Stimulated activated naive B cell treated with anti-CD40 and anti-IgM and Interleukin-4, amounts not matched to agents 10 μg/mL and 1 μg/mL and 100 μg/mL, for 72 hours (primary cell): ENCODE measurements around the gene ZNF880.
A peak's percentile ranks its signal among the peaks of the same experiment; 100 is the strongest.
"Not testable (repeated sequence)": the region's sequence is repeated elsewhere in the genome, so short reads cannot be mapped to it uniquely, and the experiment has no call there.

Experiments
- ATAC-seq, 2 donors: fragments of 150-1000 bp; cut with Tn5 transposase; replicated peaks; 2 replicates each; pipeline ENCODE4 v1.10.0; 2021; ENCODE audit warnings: moderate library complexity in 1 of 2
- DNase-seq: peaks from one replicate; pipeline ENCODE4 v3.0.0; 2021
- H3K27ac Mint-ChIP-seq: one replicate; pipeline ENCODE4 v1.8.0; 2022; ENCODE audit warnings: mild to moderate bottlenecking, mixed read lengths
- H3K27me3 Mint-ChIP-seq, 2 donors: one replicate each; pipeline ENCODE4 v1.8.0; 2022; ENCODE audit warnings: mixed read lengths in 2 of 2
- H3K36me3 Mint-ChIP-seq, 2 donors: one replicate each; pipeline ENCODE4 v1.8.0; 2022; ENCODE audit warnings: mixed read lengths in 2 of 2, mild to moderate bottlenecking in 1 of 2
- H3K4me1 Mint-ChIP-seq, 2 donors: one replicate each; pipeline ENCODE4 v1.8.0; 2022; ENCODE audit warnings: mixed read lengths in 2 of 2, mild to moderate bottlenecking in 1 of 2
- H3K4me3 Mint-ChIP-seq, 2 donors: one replicate each; pipeline ENCODE4 v1.8.0; 2022; ENCODE audit warnings: mild to moderate bottlenecking in 2 of 2, mixed read lengths in 2 of 2, moderate library complexity in 1 of 2
- H3K9me3 Mint-ChIP-seq, 2 donors: one replicate each; pipeline ENCODE4 v1.8.0; 2022; ENCODE audit warnings: mixed read lengths in 2 of 2, mild to moderate bottlenecking in 1 of 2

Gene ZNF880

DNA sequence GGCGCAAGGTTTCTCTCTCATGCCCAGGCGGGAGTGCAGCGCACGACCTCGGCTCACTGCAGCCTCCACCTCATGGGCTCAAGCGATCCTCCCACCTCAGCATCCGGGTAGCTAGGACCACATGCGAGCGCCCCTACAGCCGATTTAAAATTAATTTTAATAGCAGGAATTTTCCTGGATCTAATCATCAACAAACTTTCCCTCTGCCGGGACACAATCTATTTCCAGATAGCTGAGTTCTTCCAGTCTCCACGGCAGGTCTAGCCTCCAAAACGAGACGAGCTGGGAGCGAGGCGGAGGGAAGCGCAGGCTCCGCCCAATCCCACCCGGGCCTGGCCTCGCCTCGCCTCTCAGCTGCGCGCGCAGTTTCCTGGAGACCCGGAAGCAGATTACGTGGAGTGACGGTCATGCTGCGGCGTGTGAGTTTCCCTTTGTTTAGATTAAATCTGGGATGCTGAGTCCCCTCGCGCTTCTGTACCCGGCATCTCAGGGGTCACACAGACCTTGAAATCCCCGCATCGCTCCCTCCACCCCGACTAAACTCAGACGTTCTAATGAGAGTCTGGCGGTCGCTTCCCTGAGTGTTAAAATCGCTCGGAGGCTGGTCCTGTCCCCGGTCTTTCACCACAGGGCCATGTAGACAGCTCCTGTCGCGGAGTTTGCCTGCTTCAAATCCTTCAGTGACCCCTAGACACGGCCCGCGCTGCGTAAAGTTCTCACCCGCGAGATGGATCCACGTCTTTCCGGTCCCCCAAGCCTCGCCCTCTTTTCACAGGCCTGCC is at the start of gene ZNF880:
Gene ZNF880, plus strand, starts transcription at position 365 of the 782 bp plus-strand sequence. Its CDS starts 43 bp downstream, at position 408.
- Mint-ChIP-seq H3K27me3 (no peaks in the 10 kb centered on the region), H3K4me1 (peaks cover 6 to 19% of the 10 kb centered on the region in 2 donors), H3K27ac (peak within 1 kb of the TSS; percentile 100), H3K9me3 (peaks cover 19 to 23% of the 10 kb centered on the region in 2 donors), H3K4me3 (peak within 1 kb of the TSS; percentile 97), H3K36me3 (peaks cover 63 to 64% of the 10 kb centered on the region in 2 donors)
- DNase-seq (peak; percentile 89), ATAC-seq (peak; percentile 98)

DNA sequence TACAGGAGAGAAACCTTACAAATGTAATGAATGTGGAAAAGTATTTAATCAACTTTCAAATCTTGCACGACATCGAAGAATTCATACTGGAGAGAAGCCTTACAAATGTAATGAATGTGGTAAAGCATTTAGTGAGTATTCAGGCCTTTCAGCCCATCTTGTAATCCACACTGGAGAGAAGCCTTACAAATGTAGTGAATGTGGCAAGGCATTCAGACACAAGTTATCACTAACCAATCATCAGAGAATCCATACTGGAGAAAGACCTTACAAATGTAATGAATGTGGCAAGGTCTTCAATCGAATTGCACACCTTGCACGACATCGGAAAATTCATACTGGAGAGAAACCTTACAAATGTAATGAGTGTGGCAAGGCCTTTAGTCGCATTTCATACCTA is 47.3 kb upstream of the ZNF880 start:
- no peak for ATAC-seq
- H3K4me1 Mint-ChIP-seq, result no peaks in the 10 kb centered on the region
- DNase-seq, result no peak
- peaks cover 60 to 61% of the 10 kb centered on the region in 2 donors for H3K36me3 Mint-ChIP-seq
- no peak overlapping the region for H3K27ac Mint-ChIP-seq
- H3K4me3 Mint-ChIP-seq, result no peak overlapping the region
- H3K27me3 Mint-ChIP-seq, result no peaks in the 10 kb centered on the region
- H3K9me3 Mint-ChIP-seq, result peaks cover 41 to 53% of the 10 kb centered on the region in 2 donors

DNA sequence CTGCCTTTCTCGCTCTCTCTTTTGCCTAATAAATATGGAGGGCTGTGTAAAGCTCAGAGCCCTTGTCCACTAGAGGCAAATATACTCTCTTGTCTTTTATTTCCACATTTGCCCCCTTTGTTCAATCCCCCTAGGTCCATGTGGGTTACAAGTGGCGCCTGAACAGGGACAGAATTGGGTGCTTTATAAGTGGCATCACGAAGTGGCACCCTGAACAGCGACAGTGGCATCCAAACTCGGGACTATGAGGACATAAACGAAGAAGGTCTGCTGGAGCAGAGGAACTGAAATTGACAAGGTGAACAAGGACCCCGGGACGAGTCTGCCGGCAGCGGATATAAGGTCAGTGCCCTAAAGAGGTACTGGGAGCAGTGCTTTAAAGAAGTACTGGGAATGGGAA is 38.0 kb upstream of the ZNF880 start:
- ATAC-seq (no peak), DNase-seq (no peak)
- Mint-ChIP-seq H3K4me3 (no peak overlapping the region), H3K36me3 (peaks cover 16 to 18% of the 10 kb centered on the region in 2 donors), H3K27me3 (no peaks in the 10 kb centered on the region), H3K4me1 (peaks cover 1 to 2% of the 10 kb centered on the region in 2 donors), H3K9me3 (peaks cover 17 to 28% of the 10 kb centered on the region in 2 donors), H3K27ac (no peak overlapping the region)

DNA sequence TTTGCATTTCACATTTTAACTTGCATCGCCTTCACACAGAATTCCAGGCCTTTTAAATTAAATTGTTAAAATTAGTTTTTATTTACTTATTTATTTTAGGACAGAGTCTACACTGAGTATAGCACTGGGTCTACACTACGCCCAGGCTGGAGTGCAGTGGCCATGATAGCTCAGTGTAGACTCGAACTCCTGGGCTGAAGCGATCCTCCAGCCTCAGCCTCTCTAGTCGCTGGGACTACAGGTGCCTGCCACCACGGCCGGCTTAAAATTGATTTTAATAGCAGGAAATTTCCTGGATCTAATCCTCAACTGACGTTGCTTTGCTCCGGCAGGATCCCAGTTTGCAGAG is 34.0 kb upstream of the ZNF880 start:
- H3K27ac Mint-ChIP-seq, result peak overlapping the region; percentile 97
- no peaks in the 10 kb centered on the region for H3K27me3 Mint-ChIP-seq
- ATAC-seq (peak; percentile 56), DNase-seq (no peak)
- peaks cover 33 to 51% of the 10 kb centered on the region in 2 donors for H3K36me3 Mint-ChIP-seq
- peaks cover 8 to 11% of the 10 kb centered on the region in 2 donors for H3K4me1 Mint-ChIP-seq
- H3K4me3 Mint-ChIP-seq, result peak overlapping the region; percentile 88 to 90
- H3K9me3 Mint-ChIP-seq, result peaks cover 21% of the 10 kb centered on the region in 2 donors

DNA sequence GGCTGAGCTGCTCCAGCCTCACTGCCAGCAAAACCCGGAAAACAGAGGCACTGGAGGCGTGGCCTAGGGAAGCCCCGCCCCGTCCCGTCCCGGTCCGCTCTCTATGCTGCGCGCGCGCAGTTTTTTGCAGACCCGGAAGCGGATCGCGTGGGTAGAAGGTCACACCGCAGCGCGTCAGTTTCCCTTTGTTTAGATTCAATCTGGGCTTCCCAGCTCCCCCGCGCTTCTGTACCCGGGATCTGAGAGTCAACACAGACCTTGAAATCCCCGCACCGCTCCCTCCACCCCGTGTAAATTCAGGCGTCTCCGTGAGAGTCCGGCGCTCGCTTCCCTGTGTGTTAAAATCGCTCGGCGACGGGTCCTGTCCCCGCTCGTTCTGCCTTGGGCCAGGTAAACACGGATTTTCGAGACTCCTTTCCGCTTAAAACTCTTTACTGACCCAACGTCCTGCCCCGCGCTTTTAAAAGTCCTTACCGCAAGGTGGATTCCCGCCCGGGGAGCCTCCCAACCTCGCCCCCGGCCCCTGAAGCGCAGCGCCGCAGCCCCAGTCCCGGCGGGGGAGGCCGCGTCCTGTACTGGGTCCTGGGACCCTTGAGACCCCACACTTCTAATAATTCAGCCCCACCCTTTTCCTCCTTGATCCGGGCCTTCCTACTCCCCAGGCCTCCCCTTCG is 33.5 kb upstream of the ZNF880 start, which contains the start of gene ZNF610:
Gene ZNF610, plus strand, starts transcription at position 127 of the 674 bp plus-strand sequence. CDS start 12,930 bp downstream, outside the sequence.
- peak within 1 kb of the TSS; percentile 97 for H3K27ac Mint-ChIP-seq
- peaks cover 33 to 51% of the 10 kb centered on the region in 2 donors for H3K36me3 Mint-ChIP-seq
- peak within 1 kb of the TSS; percentile 88 to 90 for H3K4me3 Mint-ChIP-seq
- ATAC-seq (peak; percentile 90 to 95), DNase-seq (peak; percentile 91)
- H3K27me3 Mint-ChIP-seq, result no peaks in the 10 kb centered on the region
- peaks cover 16 to 17% of the 10 kb centered on the region in 2 donors for H3K9me3 Mint-ChIP-seq
- peaks cover 8 to 11% of the 10 kb centered on the region in 2 donors for H3K4me1 Mint-ChIP-seq

DNA sequence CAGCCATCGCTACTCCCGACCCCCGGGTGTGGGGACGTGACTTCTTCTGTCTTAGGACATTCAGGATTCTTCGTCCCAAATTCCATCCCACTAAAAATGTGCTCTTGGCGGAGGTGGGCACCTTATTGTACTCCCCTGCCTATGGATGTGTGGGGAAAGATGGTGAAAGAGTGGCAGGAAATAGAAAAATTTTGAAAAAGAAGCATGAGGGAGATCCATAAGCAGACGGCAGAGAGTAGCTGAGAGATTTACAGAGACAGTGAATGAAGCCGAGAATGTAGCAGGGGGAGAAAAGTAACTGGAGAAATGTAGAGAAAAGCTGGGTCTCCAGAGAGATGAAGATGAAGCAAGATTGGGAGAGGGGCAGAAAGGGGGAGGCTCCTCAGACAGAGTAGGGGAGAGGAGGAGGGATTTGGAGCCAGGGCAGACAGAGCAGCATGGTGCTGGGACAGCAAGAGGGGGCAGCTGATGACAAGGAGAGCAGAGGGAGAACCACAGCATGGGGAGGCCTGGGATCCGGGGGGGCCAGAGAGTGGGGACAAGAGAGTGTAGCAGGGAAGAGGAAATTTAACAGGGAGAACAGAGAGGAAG is 32.8 kb upstream of the ZNF880 start:
- DNase-seq (no peak), ATAC-seq (peak; percentile 28 to 30)
- Mint-ChIP-seq H3K27ac (peak overlapping the region; percentile 97), H3K4me3 (peak overlapping the region; percentile 88 to 90), H3K9me3 (peaks cover 12 to 13% of the 10 kb centered on the region in 2 donors), H3K27me3 (no peaks in the 10 kb centered on the region), H3K4me1 (peaks cover 8 to 11% of the 10 kb centered on the region in 2 donors), H3K36me3 (peaks cover 33 to 47% of the 10 kb centered on the region in 2 donors)

DNA sequence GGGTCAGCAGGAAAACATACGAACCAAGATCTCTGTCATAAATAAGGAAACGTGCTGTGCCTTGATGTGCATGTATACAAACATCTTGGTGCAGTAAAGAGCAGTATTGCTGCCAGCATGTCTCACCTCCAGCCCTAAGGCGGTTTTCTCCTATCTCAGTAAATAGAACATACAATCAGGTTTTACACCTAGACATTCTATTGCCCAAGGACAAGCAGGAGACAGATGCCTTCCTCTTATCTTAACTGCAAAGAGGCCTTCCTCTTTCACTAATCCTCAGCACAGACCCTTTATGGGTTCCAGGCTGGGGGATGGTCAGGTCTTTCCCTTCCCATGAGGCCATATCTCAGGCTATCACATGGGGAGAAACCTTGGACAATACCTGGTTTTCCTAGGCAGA is 30.7 kb upstream of the ZNF880 start:
- Mint-ChIP-seq H3K36me3 (peaks cover 26 to 43% of the 10 kb centered on the region in 2 donors), H3K4me1 (peaks cover 11 to 12% of the 10 kb centered on the region in 2 donors)
- not testable (repeated sequence) for DNase-seq, ATAC-seq, H3K27ac Mint-ChIP-seq, H3K4me3 Mint-ChIP-seq, H3K9me3 Mint-ChIP-seq, H3K27me3 Mint-ChIP-seq

DNA sequence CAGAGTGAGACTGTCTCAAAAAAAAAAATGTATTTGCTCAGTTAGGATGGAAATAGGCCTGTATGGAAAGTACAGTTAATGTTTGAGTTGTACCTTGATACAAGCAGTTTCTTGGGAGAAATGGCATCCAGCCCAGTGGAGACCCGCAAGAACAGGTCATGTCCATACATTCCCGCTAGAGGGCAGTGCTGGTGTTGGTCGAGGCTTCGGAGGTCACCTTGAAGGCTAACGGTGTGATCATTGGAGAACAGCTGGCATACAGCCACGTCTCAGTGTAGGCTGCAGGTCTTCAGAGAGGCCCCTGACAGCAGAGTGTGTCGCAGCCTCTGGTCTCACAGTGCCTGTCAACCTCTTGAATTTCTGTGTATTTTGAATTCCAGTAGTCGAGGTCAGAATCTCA is 26.2 kb upstream of the ZNF880 start:
- Mint-ChIP-seq H3K4me3 (no peak overlapping the region), H3K4me1 (peaks cover 0 to 4% of the 10 kb centered on the region in 2 donors), H3K36me3 (peaks cover 27 to 40% of the 10 kb centered on the region in 2 donors), H3K27me3 (no peaks in the 10 kb centered on the region), H3K27ac (no peak overlapping the region), H3K9me3 (peaks cover 4 to 6% of the 10 kb centered on the region in 2 donors)
- ATAC-seq, result peak; percentile 81 to 85
- DNase-seq, result peak; percentile 47

DNA sequence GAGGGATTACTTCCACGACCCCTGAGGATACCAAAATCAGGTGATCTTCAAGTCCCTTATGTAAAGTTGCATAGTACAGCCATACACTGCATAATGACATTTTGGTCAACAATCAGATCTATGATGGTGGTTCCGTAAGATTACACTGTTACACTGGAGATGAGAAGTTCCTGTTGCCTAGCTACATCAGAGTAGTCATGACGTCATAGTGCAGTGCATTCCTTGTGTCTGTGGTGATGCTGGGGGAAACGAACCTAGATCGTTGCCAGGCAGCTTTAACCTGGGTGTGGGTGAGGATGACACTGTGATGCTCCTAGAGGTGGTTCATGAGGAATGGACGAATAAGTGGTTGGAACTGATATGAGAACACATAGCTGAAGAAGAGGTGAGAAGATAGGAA is 24.6 kb upstream of the ZNF880 start:
- Mint-ChIP-seq H3K4me3 (no peak overlapping the region), H3K4me1 (peaks cover 0 to 4% of the 10 kb centered on the region in 2 donors), H3K36me3 (peaks cover 37 to 42% of the 10 kb centered on the region in 2 donors), H3K27ac (no peak overlapping the region), H3K27me3 (no peaks in the 10 kb centered on the region), H3K9me3 (peaks cover 5 to 9% of the 10 kb centered on the region in 2 donors)
- DNase-seq, result no peak
- no peak for ATAC-seq

DNA sequence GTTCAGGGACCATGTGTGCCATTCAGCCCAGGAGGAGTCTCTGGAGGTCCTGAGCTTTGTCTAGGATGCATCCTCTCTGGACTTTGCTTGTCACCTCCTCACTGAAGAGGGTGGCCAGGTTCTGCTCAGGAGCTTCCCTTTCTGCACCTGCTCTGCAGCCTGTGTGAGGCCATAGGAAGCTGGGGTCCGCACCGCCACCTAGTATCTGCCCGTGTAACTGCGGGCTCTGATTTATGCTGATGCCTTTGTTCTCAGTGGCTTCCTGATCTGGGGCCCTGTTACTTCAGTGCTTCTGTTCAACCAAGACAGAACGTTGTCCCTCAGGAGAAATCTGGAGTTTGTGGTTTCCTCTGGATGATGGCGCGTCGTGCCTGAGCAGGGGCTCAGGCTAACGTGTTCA is 18.2 kb upstream of the ZNF880 start:
- Mint-ChIP-seq H3K4me1 (no peaks in the 10 kb centered on the region), H3K36me3 (peaks cover 84 to 85% of the 10 kb centered on the region in 2 donors), H3K4me3 (no peak overlapping the region), H3K27ac (no peak overlapping the region), H3K9me3 (peaks cover 19 to 36% of the 10 kb centered on the region in 2 donors), H3K27me3 (no peaks in the 10 kb centered on the region)
- DNase-seq, result no peak
- ATAC-seq, result peak in 1 of 2 donors; percentile 52

DNA sequence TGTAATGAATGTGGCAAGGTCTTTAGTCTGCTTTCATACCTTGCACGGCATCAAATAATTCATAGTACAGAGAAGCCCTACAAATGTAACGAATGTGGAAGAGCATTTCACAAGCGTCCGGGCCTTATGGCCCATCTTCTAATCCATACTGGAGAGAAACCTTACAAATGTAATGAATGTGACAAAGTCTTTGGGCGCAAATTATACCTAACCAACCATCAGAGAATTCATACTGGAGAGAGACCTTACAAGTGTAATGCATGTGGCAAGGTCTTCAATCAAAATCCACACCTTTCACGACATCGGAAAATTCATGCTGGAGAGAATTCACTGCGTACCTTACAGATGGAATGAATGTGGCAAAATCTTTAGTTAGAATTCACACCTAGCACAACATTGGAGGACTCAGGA is 3.3 kb upstream of the ZNF880 start:
- no peak overlapping the region for H3K4me3 Mint-ChIP-seq
- H3K36me3 Mint-ChIP-seq, result peaks cover 66 to 71% of the 10 kb centered on the region in 2 donors
- peaks cover 25 to 26% of the 10 kb centered on the region in 2 donors for H3K9me3 Mint-ChIP-seq
- H3K4me1 Mint-ChIP-seq, result peaks cover 6 to 18% of the 10 kb centered on the region in 2 donors
- no peaks in the 10 kb centered on the region for H3K27me3 Mint-ChIP-seq
- ATAC-seq (no peak), DNase-seq (no peak)
- no peak overlapping the region for H3K27ac Mint-ChIP-seq

DNA sequence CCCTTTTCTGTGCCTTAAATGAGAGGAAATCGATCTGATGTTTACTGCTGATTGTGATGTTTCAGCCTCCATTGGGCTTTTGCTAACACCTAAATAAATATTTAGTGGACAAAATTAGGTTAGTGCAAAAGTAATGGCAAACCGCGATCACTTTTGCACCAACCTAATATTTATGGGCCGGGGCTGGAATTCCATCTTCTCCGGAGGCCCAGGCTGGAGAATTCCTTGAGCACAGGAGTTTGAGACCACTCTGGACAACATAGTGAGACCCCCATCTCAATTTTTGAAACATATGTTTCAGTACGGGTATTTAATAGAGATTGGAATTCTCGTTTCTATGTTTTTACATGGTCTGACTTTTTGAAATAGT is 603 bp downstream of the ZNF880 start:
- no peak for DNase-seq
- H3K4me3 Mint-ChIP-seq, result peak overlapping the region; percentile 97
- peak overlapping the region; percentile 100 for H3K27ac Mint-ChIP-seq
- H3K27me3 Mint-ChIP-seq, result no peaks in the 10 kb centered on the region
- H3K4me1 Mint-ChIP-seq, result peaks cover 6 to 19% of the 10 kb centered on the region in 2 donors
- no peak for ATAC-seq
- peaks cover 63 to 66% of the 10 kb centered on the region in 2 donors for H3K36me3 Mint-ChIP-seq
- H3K9me3 Mint-ChIP-seq, result peaks cover 21 to 25% of the 10 kb centered on the region in 2 donors

DNA sequence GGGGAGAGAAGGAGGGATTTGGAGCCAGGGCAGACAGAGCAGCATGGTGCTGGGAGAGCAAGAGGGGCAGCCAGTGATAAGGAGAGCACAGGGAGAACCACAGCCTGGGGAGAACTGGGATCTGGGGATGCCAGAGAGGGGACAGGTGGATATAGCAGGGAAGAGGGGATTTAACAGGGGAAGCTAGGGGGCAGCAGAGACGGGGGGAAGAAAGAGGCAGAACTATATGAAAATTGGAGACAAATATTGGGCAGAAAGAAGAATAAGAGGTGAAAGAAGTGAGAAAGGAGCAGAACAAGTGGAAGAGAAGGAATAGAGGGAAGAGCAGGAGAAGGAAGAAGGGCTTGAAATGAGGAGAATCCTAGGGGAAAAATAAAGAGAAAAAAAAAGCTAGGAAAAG is 21.4 kb downstream of the ZNF880 start:
- Mint-ChIP-seq H3K9me3 (peaks cover 31% of the 10 kb centered on the region in 2 donors), H3K4me1 (no peaks in the 10 kb centered on the region), H3K27me3 (no peaks in the 10 kb centered on the region), H3K4me3 (no peak overlapping the region), H3K36me3 (peaks cover 76 to 80% of the 10 kb centered on the region in 2 donors), H3K27ac (no peak overlapping the region)
- ATAC-seq (no peak), DNase-seq (no peak)
